Stimulated activated CD4-positive, alpha-beta T cell treated with anti-CD3 and anti-CD28 coated beads, Interleukin-4, amount 100 ng/mL, for 48 hours (primary cell): Measurements from ENCODE around the gene RGS6.

Source experiments
- DNase-seq, 2 donors: peaks; one replicate each; pipeline ENCODE4 v3.0.0-alpha.2; 2020; ENCODE audit warnings: low read depth in 2 of 2

Gene RGS6

GRCh38 chr14:72550513-72550912 is 618.3 kb downstream of the RGS6 start:
- DNase-seq: no peak

- DNase-seq: no peak
These were observed 620.0 kb downstream of the RGS6 start for GRCh38 chr14:72552236-72552635.

GRCh38 chr14:72553161-72553560 is 620.9 kb downstream of the RGS6 start:
- no peak for DNase-seq

- DNase-seq: no peak
These were observed 621.4 kb downstream of the RGS6 start for GRCh38 chr14:72553656-72554055.

GRCh38 chr14:72554401-72554800 is 622.2 kb downstream of the RGS6 start:
- DNase-seq: no peak

GRCh38 chr14:72554994-72555608 is 622.9 kb downstream of the RGS6 start:
- no peak for DNase-seq

- DNase-seq: no peak
These were observed 623.4 kb downstream of the RGS6 start for GRCh38 chr14:72555609-72556000.

GRCh38 chr14:72557671-72558070 is 625.4 kb downstream of the RGS6 start:
- DNase-seq: no peak

GRCh38 chr14:72558721-72559120 is 626.5 kb downstream of the RGS6 start:
- DNase-seq: no peak

GRCh38 chr14:72559202-72559601 is 627.0 kb downstream of the RGS6 start:
- no peak for DNase-seq

- no peak for DNase-seq
These were observed 627.5 kb downstream of the RGS6 start for GRCh38 chr14:72559669-72560255.

GRCh38 chr14:72560331-72560730 is 628.1 kb downstream of the RGS6 start:
- no peak for DNase-seq

GRCh38 chr14:72560889-72561493 is 628.8 kb downstream of the RGS6 start:
- DNase-seq: no peak

GRCh38 chr14:72562300-72562699 is 630.1 kb downstream of the RGS6 start:
- no peak for DNase-seq

GRCh38 chr14:72563676-72564075 is 631.4 kb downstream of the RGS6 start:
- DNase-seq: no peak

- DNase-seq: no peak
These were observed 632.9 kb downstream of the RGS6 start for GRCh38 chr14:72565149-72565559.

- no peak for DNase-seq
These were observed 633.7 kb downstream of the RGS6 start for GRCh38 chr14:72565917-72566316.

- no peak for DNase-seq
These were observed 635.0 kb downstream of the RGS6 start for GRCh38 chr14:72567226-72567625.

- DNase-seq: no peak
These were observed 636.2 kb downstream of the RGS6 start for GRCh38 chr14:72568296-72568992.

GRCh38 chr14:72573725-72574417 is 641.6 kb downstream of the RGS6 start:
- DNase-seq: no peak

- DNase-seq: no peak
These were observed 642.5 kb downstream of the RGS6 start for GRCh38 chr14:72574715-72575114.

- DNase-seq: no peak
These were observed 644.0 kb downstream of the RGS6 start for GRCh38 chr14:72576258-72576657.
